ENCODE data around the gene HMMR.
"Not testable (repeated sequence)": the region's sequence is repeated elsewhere in the genome, so short reads cannot be mapped to it uniquely, and the experiment has no call there.

The HMMR gene

GRCh38 chr5:163460562-163461171 is at the start of gene HMMR:
Gene HMMR (plus strand): TSS chr5:163460632. CDS start chr5:163460693, 61 bp downstream.
- no peak for TF ChIP-seq CTCF (IDR thresholded peaks at IDR 0.05; ENCODE audit: borderline replicate concordance, control extremely low read depth, extremely low read depth, insufficient read depth, missing control alignments)
- no peak for DNase-seq (ENCODE audit: low spot score)
- in situ Hi-C loops (cut with MboI; ENCODE audit: low sequenced_read_pairs, unreplicated experiment) = no loop called here

GRCh38 chr5:163415673-163416072 is 44.8 kb upstream of the HMMR start:
- DNase-seq (ENCODE audit: low spot score) = not testable (repeated sequence)
- in situ Hi-C loops (cut with MboI; ENCODE audit: low sequenced_read_pairs, unreplicated experiment) = loop anchor here (25.0 kb wide), 1 partner anchor 328 kb away; no protein-coding TSS in a partner anchor

- DNase-seq (ENCODE audit: low spot score) = no peak
- in situ Hi-C loops (cut with MboI; ENCODE audit: low sequenced_read_pairs, unreplicated experiment) = loop anchor here (25.0 kb wide), 1 partner anchor 338 kb away; no protein-coding TSS in a partner anchor
- TF ChIP-seq CTCF (IDR thresholded peaks at IDR 0.05; ENCODE audit: borderline replicate concordance, control extremely low read depth, extremely low read depth, insufficient read depth, missing control alignments) = no peak
Observed at GRCh38 chr5:163424836-163425235, 35.6 kb upstream of the HMMR start.

GRCh38 chr5:163426128-163426527 is 34.3 kb upstream of the HMMR start:
- DNase-seq (ENCODE audit: low spot score); in situ Hi-C loops (cut with MboI; ENCODE audit: low sequenced_read_pairs, unreplicated experiment): not testable (repeated sequence)

- in situ Hi-C loops (cut with MboI; ENCODE audit: low sequenced_read_pairs, unreplicated experiment) = no loop called here
- no peak for DNase-seq (ENCODE audit: low spot score)
- no peak for TF ChIP-seq CTCF (IDR thresholded peaks at IDR 0.05; ENCODE audit: borderline replicate concordance, control extremely low read depth, extremely low read depth, insufficient read depth, missing control alignments)
Observed at GRCh38 chr5:163432544-163432943, 27.9 kb upstream of the HMMR start.

GRCh38 chr5:163433271-163433670 is 27.2 kb upstream of the HMMR start:
- TF ChIP-seq CTCF (IDR thresholded peaks at IDR 0.05; ENCODE audit: borderline replicate concordance, control extremely low read depth, extremely low read depth, insufficient read depth, missing control alignments) = no peak
- DNase-seq (ENCODE audit: low spot score) = no peak
- in situ Hi-C loops (cut with MboI; ENCODE audit: low sequenced_read_pairs, unreplicated experiment) = no loop called here

GRCh38 chr5:163434401-163434866 is 26.0 kb upstream of the HMMR start:
- in situ Hi-C loops (cut with MboI; ENCODE audit: low sequenced_read_pairs, unreplicated experiment) = no loop called here
- DNase-seq (ENCODE audit: low spot score) = no peak
- TF ChIP-seq CTCF (IDR thresholded peaks at IDR 0.05; ENCODE audit: borderline replicate concordance, control extremely low read depth, extremely low read depth, insufficient read depth, missing control alignments) = no peak

GRCh38 chr5:163436515-163436914 is 23.9 kb upstream of the HMMR start:
- no peak for DNase-seq (ENCODE audit: low spot score)
- TF ChIP-seq CTCF (IDR thresholded peaks at IDR 0.05; ENCODE audit: borderline replicate concordance, control extremely low read depth, extremely low read depth, insufficient read depth, missing control alignments) = no peak
- in situ Hi-C loops (cut with MboI; ENCODE audit: low sequenced_read_pairs, unreplicated experiment) = no loop called here
